Activated T-helper 2 cell treated with anti-CD3 and anti-CD28 coated beads, Interferon-gamma antibody, Interleukin-2, Interleukin-4, amounts not matched to agents 10 μg/mL and 5 μg/mL and 100 μg/mL, durations not matched to agents 14 hours and 24 hours and 36 hours (primary cell): ENCODE data around the gene MROH8. TPM values are rescaled to one million over a fixed set of nuclear protein-coding genes. Genes with fewer than 3 reads are reported as not detected.

Experiments used
- total RNA-seq: library from RNA; stranded (reverse); gene quantifications from 2 replicates; pipeline ENCODE4 v1.2.3, GENCODE V29; 2022

Gene MROH8
- total RNA-seq, 1 donor from 2014 or later: 1.3 TPM

Other genes with a start within 250 kb of the MROH8 start
- 44.1 and 45.7 TPM in 2 replicates for gene SAMHD1, start 227.8 kb downstream of the MROH8 start, total RNA-seq
- gene RBL1, start 83.6 kb downstream of the MROH8 start, total RNA-seq: 45.7 and 49.1 TPM in 2 replicates
- gene RPN2, start 218 bp downstream of the MROH8 start, total RNA-seq: 217 and 229 TPM in 2 replicates
- gene GHRH, start 82.3 kb upstream of the MROH8 start, total RNA-seq: not detected in 2 replicates
- 12.8 and 14.2 TPM in 2 replicates for gene MANBAL, start 110.1 kb upstream of the MROH8 start, total RNA-seq
- gene SRC, start 166.6 kb upstream of the MROH8 start, total RNA-seq: 3.5 and 6.4 TPM in 2 replicates